Tibial nerve (tissue), 3 donors: ENCODE data around the gene PDIA6.

Source experiments
- POLR2A ChIP-seq, 2 donors: fragments of 450-650 bp; IDR thresholded peaks; one replicate each; pipeline ENCODE4 v1.6.1; 2017; ENCODE audit warnings: antibody characterized with exemption in 2 of 2, mild to moderate bottlenecking in 2 of 2, moderate library complexity in 2 of 2
- TF ChIP-seq, protein P1 (sequence below), 5 experiments: fragments of 200-600 bp in 3 of 5; fragments of 450-650 bp in 2 of 5; sonication (generic) in 3 of 5; IDR thresholded peaks; one replicate each; pipeline ENCODE4 v1.5.1; 2016 to 2019; ENCODE audit warnings: antibody characterized with exemption in 5 of 5, mild to moderate bottlenecking in 3 of 5, moderate library complexity in 2 of 5

GRCh38 chr2:10741139-10741538, 71.4 kb downstream of the PDIA6 start:
- TF ChIP-seq POLR2A (IDR thresholded peaks at IDR 0.05) = no peak
- TF ChIP-seq, protein P1, sequence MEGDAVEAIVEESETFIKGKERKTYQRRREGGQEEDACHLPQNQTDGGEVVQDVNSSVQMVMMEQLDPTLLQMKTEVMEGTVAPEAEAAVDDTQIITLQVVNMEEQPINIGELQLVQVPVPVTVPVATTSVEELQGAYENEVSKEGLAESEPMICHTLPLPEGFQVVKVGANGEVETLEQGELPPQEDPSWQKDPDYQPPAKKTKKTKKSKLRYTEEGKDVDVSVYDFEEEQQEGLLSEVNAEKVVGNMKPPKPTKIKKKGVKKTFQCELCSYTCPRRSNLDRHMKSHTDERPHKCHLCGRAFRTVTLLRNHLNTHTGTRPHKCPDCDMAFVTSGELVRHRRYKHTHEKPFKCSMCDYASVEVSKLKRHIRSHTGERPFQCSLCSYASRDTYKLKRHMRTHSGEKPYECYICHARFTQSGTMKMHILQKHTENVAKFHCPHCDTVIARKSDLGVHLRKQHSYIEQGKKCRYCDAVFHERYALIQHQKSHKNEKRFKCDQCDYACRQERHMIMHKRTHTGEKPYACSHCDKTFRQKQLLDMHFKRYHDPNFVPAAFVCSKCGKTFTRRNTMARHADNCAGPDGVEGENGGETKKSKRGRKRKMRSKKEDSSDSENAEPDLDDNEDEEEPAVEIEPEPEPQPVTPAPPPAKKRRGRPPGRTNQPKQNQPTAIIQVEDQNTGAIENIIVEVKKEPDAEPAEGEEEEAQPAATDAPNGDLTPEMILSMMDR (IDR thresholded peaks at IDR 0.05) = no peak
